SK-N-SH treated with all-trans-retinoic acid at 6 μM for 48 hours (cell line): ENCODE results near the gene FAM98C.

Source experiments
- ARNTL ChIP-seq: fragments of 450-650 bp; formaldehyde crosslinking; IDR thresholded peaks from 2 replicates; pipeline ENCODE4 v1.5.0; 2020; ENCODE audit warnings: low read depth, mild to moderate bottlenecking, moderate library complexity, borderline replicate concordance
- BACH2 ChIP-seq: fragments of 250-450 bp; sonication (Bioruptor Pico); IDR thresholded peaks from 2 replicates; pipeline ENCODE4 v1.9.0; 2021; ENCODE audit warnings: mild to moderate bottlenecking, borderline replicate concordance
- ESRRG ChIP-seq: fragments of 250-450 bp; sonication (Bioruptor Pico); IDR thresholded peaks from 2 replicates; pipeline ENCODE4 v1.6.1; 2021; ENCODE audit warnings: mild to moderate bottlenecking
- GLIS3 ChIP-seq: fragments of 250-450 bp; sonication (Bioruptor Pico); IDR thresholded peaks from 2 replicates; pipeline ENCODE4 v1.5.0; 2020; ENCODE audit warnings: mild to moderate bottlenecking, moderate library complexity
- TCF4 ChIP-seq: fragments of 250-450 bp; sonication (Bioruptor Pico); IDR thresholded peaks from 2 replicates; pipeline ENCODE4 v1.8.0; 2021; ENCODE audit warnings: mild to moderate bottlenecking, moderate library complexity, borderline replicate concordance
- ZFP3 ChIP-seq: fragments of 250-450 bp; sonication (Bioruptor Pico); IDR thresholded peaks from 2 replicates; pipeline ENCODE4 v1.5.0; 2020; ENCODE audit warnings: mild to moderate bottlenecking, moderate library complexity
- ZFP30 ChIP-seq: fragments of 450-650 bp; formaldehyde crosslinking; IDR thresholded peaks from 2 replicates; pipeline ENCODE4 v1.5.0; 2022; ENCODE audit warnings: mild to moderate bottlenecking, moderate library complexity
- TF ChIP-seq, protein P1 (sequence below): fragments of 250-450 bp; sonication (Bioruptor Pico); IDR thresholded peaks from 2 replicates; pipeline ENCODE4 v1.5.1; 2020; ENCODE audit warnings: low read depth, mild to moderate bottlenecking, moderate library complexity
- TF ChIP-seq, protein P2 (sequence below): fragments of 250-450 bp; sonication (Bioruptor Pico); IDR thresholded peaks from 2 replicates; pipeline ENCODE4 v1.8.0; 2021; ENCODE audit warnings: low read depth, mild to moderate bottlenecking, moderate library complexity, borderline replicate concordance
- TF ChIP-seq, protein P3 (sequence below): fragments of 250-450 bp; sonication (Bioruptor Pico); IDR thresholded peaks from 2 replicates; pipeline ENCODE4 v1.8.0; 2020; ENCODE audit warnings: mild to moderate bottlenecking, moderate library complexity, borderline replicate concordance

DNA sequence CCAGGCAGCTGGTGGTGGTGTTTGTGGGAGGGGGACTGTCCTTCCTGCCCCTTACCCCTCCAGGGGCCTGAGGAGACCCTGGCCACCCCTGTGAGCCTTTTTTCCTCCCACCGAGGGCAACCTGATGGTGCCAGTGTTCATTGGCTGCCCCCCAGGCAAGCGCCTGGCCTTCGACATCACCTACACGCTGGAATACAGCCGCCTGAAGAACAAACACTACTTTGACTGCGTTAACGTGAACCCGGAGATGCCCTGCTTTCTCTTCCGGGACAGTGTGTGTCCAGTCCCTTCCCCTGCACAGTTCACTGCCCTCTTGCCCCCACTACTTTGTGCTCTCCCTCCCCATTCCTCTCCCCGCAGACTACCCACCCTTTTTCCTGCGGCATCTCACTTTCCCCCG lies 35.9 kb upstream of the FAM98C start:
- no peak for TF ChIP-seq ZFP30 (CRISPR knock-in tag)
- TF ChIP-seq, protein P1, sequence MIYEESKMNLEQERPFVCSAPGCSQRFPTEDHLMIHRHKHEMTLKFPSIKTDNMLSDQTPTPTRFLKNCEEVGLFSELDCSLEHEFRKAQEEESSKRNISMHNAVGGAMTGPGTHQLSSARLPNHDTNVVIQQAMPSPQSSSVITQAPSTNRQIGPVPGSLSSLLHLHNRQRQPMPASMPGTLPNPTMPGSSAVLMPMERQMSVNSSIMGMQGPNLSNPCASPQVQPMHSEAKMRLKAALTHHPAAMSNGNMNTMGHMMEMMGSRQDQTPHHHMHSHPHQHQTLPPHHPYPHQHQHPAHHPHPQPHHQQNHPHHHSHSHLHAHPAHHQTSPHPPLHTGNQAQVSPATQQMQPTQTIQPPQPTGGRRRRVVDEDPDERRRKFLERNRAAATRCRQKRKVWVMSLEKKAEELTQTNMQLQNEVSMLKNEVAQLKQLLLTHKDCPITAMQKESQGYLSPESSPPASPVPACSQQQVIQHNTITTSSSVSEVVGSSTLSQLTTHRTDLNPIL, result no peak
- TF ChIP-seq, protein P2, sequence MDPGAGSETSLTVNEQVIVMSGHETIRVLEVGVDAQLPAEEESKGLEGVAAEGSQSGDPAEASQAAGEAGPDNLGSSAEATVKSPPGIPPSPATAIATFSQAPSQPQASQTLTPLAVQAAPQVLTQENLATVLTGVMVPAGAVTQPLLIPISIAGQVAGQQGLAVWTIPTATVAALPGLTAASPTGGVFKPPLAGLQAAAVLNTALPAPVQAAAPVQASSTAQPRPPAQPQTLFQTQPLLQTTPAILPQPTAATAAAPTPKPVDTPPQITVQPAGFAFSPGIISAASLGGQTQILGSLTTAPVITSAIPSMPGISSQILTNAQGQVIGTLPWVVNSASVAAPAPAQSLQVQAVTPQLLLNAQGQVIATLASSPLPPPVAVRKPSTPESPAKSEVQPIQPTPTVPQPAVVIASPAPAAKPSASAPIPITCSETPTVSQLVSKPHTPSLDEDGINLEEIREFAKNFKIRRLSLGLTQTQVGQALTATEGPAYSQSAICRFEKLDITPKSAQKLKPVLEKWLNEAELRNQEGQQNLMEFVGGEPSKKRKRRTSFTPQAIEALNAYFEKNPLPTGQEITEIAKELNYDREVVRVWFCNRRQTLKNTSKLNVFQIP (CRISPR knock-in tag), result no peak
- TF ChIP-seq ARNTL, result no peak
- TF ChIP-seq BACH2 (CRISPR knock-in tag), result no peak
- TF ChIP-seq, protein P3, sequence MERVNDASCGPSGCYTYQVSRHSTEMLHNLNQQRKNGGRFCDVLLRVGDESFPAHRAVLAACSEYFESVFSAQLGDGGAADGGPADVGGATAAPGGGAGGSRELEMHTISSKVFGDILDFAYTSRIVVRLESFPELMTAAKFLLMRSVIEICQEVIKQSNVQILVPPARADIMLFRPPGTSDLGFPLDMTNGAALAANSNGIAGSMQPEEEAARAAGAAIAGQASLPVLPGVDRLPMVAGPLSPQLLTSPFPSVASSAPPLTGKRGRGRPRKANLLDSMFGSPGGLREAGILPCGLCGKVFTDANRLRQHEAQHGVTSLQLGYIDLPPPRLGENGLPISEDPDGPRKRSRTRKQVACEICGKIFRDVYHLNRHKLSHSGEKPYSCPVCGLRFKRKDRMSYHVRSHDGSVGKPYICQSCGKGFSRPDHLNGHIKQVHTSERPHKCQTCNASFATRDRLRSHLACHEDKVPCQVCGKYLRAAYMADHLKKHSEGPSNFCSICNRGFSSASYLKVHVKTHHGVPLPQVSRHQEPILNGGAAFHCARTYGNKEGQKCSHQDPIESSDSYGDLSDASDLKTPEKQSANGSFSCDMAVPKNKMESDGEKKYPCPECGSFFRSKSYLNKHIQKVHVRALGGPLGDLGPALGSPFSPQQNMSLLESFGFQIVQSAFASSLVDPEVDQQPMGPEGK (CRISPR knock-in tag), result no peak
- no peak for TF ChIP-seq ZFP3 (CRISPR knock-in tag)
- no peak for TF ChIP-seq GLIS3 (CRISPR knock-in tag)
- no peak for TF ChIP-seq TCF4
- no peak for TF ChIP-seq ESRRG
